K562 (cell line): ENCODE data around the gene IGF1R. TPM values are rescaled to one million over a fixed set of nuclear protein-coding genes. Genes with fewer than 3 reads are reported as not detected.

ENCODE experiments used
- ATAC-seq: fragments of 200-7000 bp; cut with Tn5 transposase; 3 replicates; pipeline ENCODE4 v1.9.1; 2020; ENCODE audit warnings: moderate library complexity
- BruUV-seq: library from RNA; stranded (reverse); fragments of 400-500 nt; replicated peaks from 2 replicates; lab custom pipeline; 2021; lab: Mats Ljungman, UMichigan
- CTCF ChIA-PET: fragments of 300-600 bp; formaldehyde crosslinking; extraction: SDS; loops from one replicate; lab custom pipeline; 2021; ENCODE audit warnings: low intra/inter-chr PET ratio; lab: Yijun Ruan, JAX
- POLR2A ChIA-PET: fragments of 300-600, 350-650 bp; sonication (Branson Sonifier 250); formaldehyde crosslinking; extraction: SDS; loops from one replicate; lab custom pipeline; 2021; ENCODE audit warnings: antibody characterized with exemption, inconsistent platforms; lab: Yijun Ruan, JAX
- DNase-seq, 4 experiments: peaks; one replicate each; pipeline versions ENCODE4 v3.0.0 to v3.0.0-alpha.2; 2011 to 2018; ENCODE audit warnings: low spot score in 3 of 4, mixed read lengths in 3 of 4; ENCODE audit errors: extremely low read depth in 1 of 4
- FAIRE-seq: peaks from 2 replicates; lab custom pipeline; 2011; peaks lifted over from hg19 to GRCh38; lab: Jason Lieb, UNC
- H2AFZ ChIP-seq: 2 replicates; pipeline ENCODE4 v1.6.0; 2011; ENCODE audit warnings: low read depth, low read length, control low read depth, inconsistent platforms
- H3K27ac ChIP-seq: fragments of 200-600 bp; 3 replicates; pipeline ENCODE4 v1.8.0; 2011; ENCODE audit warnings: low read depth, mild to moderate bottlenecking, control low read depth, inconsistent platforms, low read length, moderate library complexity, mixed read lengths; ENCODE audit errors: extremely low read depth
- H3K27me3 ChIP-seq, 2 experiments: fragments of 300-600 bp in 1 of 2; 2 replicates in 1 of 2; 3 replicates in 1 of 2; pipeline versions ENCODE4 v1.6.0 to v1.8.0; 2011; ENCODE audit warnings: inconsistent platforms in 2 of 2, low read length in 2 of 2, mild to moderate bottlenecking in 1 of 2, mixed read lengths in 1 of 2, moderate library complexity in 1 of 2; ENCODE audit not compliant: control insufficient read depth in 2 of 2, insufficient read depth in 2 of 2
- H3K36me3 ChIP-seq: fragments of 300-600 bp; 3 replicates; pipeline ENCODE4 v1.8.0; 2011; ENCODE audit warnings: mild to moderate bottlenecking, low read length, inconsistent platforms; ENCODE audit not compliant: control insufficient read depth, insufficient read depth
- H3K4me1 ChIP-seq, 2 experiments: fragments of 200-600 bp in 1 of 2; replicated peaks in 1 of 2; 2 replicates in 1 of 2; 3 replicates in 1 of 2; pipeline versions ENCODE4 v1.5.1 to v1.8.0; 2011; ENCODE audit warnings: inconsistent platforms in 2 of 2, low read length in 2 of 2, mild to moderate bottlenecking in 1 of 2, mixed read lengths in 1 of 2, moderate library complexity in 1 of 2; ENCODE audit not compliant: control insufficient read depth in 2 of 2, insufficient read depth in 2 of 2
- H3K4me2 ChIP-seq: 2 replicates; pipeline ENCODE4 v1.6.1; 2011; ENCODE audit warnings: low read length, control low read depth, inconsistent platforms, mixed read lengths; ENCODE audit not compliant: insufficient read depth
- H3K4me3 ChIP-seq: fragments of 200-600 bp; sonication (generic), shearing (Covaris generic); 2 replicates; pipeline ENCODE4 v1.5.1; 2016; ENCODE audit warnings: control low read depth, inconsistent platforms
- H3K79me2 ChIP-seq: fragments of 200-600 bp; 3 replicates; pipeline ENCODE4 v1.8.0; 2011; ENCODE audit warnings: low read length, inconsistent platforms; ENCODE audit not compliant: control insufficient read depth, insufficient read depth
- H3K9ac ChIP-seq, 2 experiments: 2 replicates each; pipeline versions ENCODE4 v1.6.0 to v1.6.1; 2011; ENCODE audit warnings: low read depth in 2 of 2, low read length in 2 of 2, control low read depth in 1 of 2, inconsistent platforms in 1 of 2, mild to moderate bottlenecking in 1 of 2, mixed read lengths in 1 of 2; ENCODE audit not compliant: insufficient read depth in 1 of 2
- H3K9me1 ChIP-seq: one replicate; pipeline ENCODE4 v1.6.0; 2011; ENCODE audit warnings: inconsistent platforms, mild to moderate bottlenecking, low read length, moderate library complexity; ENCODE audit not compliant: control insufficient read depth, insufficient read depth
- H3K9me3 ChIP-seq: replicated peaks from 2 replicates; pipeline ENCODE4 v1.5.1; 2011; ENCODE audit warnings: low read depth, low read length, inconsistent platforms; ENCODE audit not compliant: control insufficient read depth, insufficient read depth
- H4K20me1 ChIP-seq: replicated peaks from 2 replicates; pipeline ENCODE4 v1.6.1; 2011; ENCODE audit warnings: low read length, inconsistent platforms, mixed read lengths; ENCODE audit not compliant: control insufficient read depth, insufficient read depth
- CBX5 ChIP-seq: IDR thresholded peaks from 2 replicates; pipeline ENCODE4 v1.6.1; 2014; ENCODE audit warnings: low read depth, borderline replicate concordance
- JUND ChIP-seq, 2 experiments: IDR thresholded peaks; 2 replicates in 1 of 2; 3 replicates in 1 of 2; pipeline ENCODE4 v1.6.1; 2011; ENCODE audit warnings: borderline replicate concordance in 2 of 2, low read depth in 2 of 2, low read length in 2 of 2, improper control_type of control experiment in 1 of 2, missing biosample characterization in 1 of 2, missing genetic modification characterization in 1 of 2, missing genetic modification reagents in 1 of 2
- U2AF2 ChIP-seq: fragments of 200-400 bp; formaldehyde crosslinking; optimal IDR thresholded peaks from 2 replicates; pipeline ENCODE3; 2017; ENCODE audit warnings: low read depth, mild to moderate bottlenecking, low read length
- WGBS: fragments of 100-300 bp; shearing (Covaris generic); methylation state at CpG from one replicate; pipeline ENCODE4 v1.1.6; 2016; ENCODE audit warnings: low coverage, mixed read lengths; ENCODE audit not compliant: insufficient coverage; ENCODE audit errors: missing lambda C conversion rate; 5-methylcytosine and 5-hydroxymethylcytosine counted together
- in situ Hi-C: fragments of 300-500 bp; cut with MboI; formaldehyde crosslinking; loops from 4 replicates; pipeline ENCODE4 v1.15.0; 2018; ENCODE audit warnings: inconsistent platforms, mixed read lengths
- intact Hi-C: fragments of 100-400 bp; cut with micrococcal nuclease; formaldehyde crosslinking; loops from 2 replicates; pipeline ENCODE4 v1.14.2; 2022
- polyA plus RNA-seq, 8 experiments: library from polyadenylated mRNA; depleted of rRNA in 4 of 8; stranded (reverse) in 5 of 8; unstranded in 3 of 8; fragments of >200 nt; fragmentation: Nextera tagmentation in 2 of 8; fragmentation: Illumina TruSeq in 1 of 8; extraction: Ambion mirVana in 2 of 8; extraction: Trizol in 1 of 8; gene quantifications; 2 replicates each; pipeline versions ENCODE4 v1.2.1 to v1.2.3, GENCODE V29; 2011 to 2014; ENCODE audit warnings: inconsistent platforms in 1 of 8, missing spikeins in 1 of 8
- total RNA-seq, 7 experiments: library from RNA; depleted of rRNA in 6 of 7; stranded (reverse); fragments of >200 nt in 6 of 7; fragmentation: Illumina TruSeq in 2 of 7; extraction: Trizol in 2 of 7; gene quantifications; 2 replicates each; pipeline versions ENCODE4 v1.2.1 to v1.2.3, GENCODE V29; 2011 to 2021; ENCODE audit warnings: low replicate concordance in 1 of 7
- TF ChIP-seq, protein P1 (sequence below): IDR thresholded peaks from 3 replicates; pipeline ENCODE4 v1.6.1; 2011; ENCODE audit warnings: borderline replicate concordance, mild to moderate bottlenecking, moderate library complexity; ENCODE audit not compliant: insufficient read length; ENCODE audit errors: extremely low read depth

The IGF1R gene
- total and polyA plus RNA-seq, 9 of the 15 experiments (the other 6 are each of a cell fraction or from before 2014, with no cell fraction given), result 0.35 to 8.0 (median 1.6) TPM

DNA sequence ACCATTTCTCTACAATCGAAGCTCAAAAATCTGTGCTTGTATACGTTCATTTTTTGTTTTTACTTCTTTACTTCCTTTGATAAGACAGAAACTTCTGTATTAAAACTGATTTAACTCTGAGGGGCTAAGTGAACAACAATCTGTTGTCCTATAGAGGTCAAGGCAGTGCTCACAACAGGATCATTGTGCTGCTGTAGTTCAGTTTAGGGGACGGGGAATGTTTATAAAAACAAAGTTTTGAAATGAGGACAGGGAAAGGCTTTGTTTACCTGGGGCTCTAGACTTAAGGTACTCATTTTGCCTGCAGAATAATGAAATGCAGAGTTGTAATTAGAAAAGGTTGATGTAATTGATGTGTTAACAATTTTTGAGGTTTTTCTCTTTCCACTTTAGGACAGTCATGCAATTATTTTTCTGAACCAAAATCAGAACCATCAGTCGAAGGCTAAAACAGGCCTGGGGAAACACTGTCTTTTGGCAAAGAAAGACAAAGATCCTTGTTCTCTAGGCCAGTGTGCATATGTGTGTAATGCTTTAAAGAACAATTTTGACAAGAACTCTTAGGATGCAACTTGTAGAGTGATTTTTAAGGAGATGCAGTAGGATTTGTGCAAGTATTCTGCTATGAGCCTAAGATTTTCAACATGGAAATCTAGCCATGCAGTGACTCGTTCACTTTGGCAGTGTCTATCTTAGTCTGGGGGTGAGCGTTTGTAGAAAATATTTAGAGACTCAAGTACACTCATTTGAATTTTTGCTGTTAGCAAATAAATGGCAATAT, 194.0 kb downstream of the IGF1R start:
- WGBS, result 0% methylated on average over 6 of the region's 6 CpGs
- Histone ChIP-seq H4K20me1 (no peaks in the 10 kb centered on the region), H3K27ac (no peak overlapping the region), H3K36me3 (no peaks in the 10 kb centered on the region), H3K27me3 (no peaks in the 10 kb centered on the region; a peak in 3 of 5 replicates), H3K9me3 (no peaks in the 10 kb centered on the region), H3K9ac (no peak overlapping the region), H3K4me1 (no peaks in the 10 kb centered on the region), H3K4me2 (no peak overlapping the region), H3K79me2 (no peaks in the 10 kb centered on the region), H3K4me3 (no peak overlapping the region), H2AFZ (no peak overlapping the region), H3K9me1 (no peaks in the 10 kb centered on the region)
- FAIRE-seq (no peak), ATAC-seq (no peak), DNase-seq (no peak)
- POLR2A ChIA-PET, result no interaction called here
- CTCF ChIA-PET, result no interaction called here
- in situ Hi-C loops (no loop called here), intact Hi-C loops (no loop called here)
- TF ChIP-seq, protein P1, sequence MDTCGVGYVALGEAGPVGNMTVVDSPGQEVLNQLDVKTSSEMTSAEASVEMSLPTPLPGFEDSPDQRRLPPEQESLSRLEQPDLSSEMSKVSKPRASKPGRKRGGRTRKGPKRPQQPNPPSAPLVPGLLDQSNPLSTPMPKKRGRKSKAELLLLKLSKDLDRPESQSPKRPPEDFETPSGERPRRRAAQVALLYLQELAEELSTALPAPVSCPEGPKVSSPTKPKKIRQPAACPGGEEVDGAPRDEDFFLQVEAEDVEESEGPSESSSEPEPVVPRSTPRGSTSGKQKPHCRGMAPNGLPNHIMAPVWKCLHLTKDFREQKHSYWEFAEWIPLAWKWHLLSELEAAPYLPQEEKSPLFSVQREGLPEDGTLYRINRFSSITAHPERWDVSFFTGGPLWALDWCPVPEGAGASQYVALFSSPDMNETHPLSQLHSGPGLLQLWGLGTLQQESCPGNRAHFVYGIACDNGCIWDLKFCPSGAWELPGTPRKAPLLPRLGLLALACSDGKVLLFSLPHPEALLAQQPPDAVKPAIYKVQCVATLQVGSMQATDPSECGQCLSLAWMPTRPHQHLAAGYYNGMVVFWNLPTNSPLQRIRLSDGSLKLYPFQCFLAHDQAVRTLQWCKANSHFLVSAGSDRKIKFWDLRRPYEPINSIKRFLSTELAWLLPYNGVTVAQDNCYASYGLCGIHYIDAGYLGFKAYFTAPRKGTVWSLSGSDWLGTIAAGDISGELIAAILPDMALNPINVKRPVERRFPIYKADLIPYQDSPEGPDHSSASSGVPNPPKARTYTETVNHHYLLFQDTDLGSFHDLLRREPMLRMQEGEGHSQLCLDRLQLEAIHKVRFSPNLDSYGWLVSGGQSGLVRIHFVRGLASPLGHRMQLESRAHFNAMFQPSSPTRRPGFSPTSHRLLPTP, result no peak
- TF ChIP-seq JUND (IDR thresholded peaks at IDR 0.05; ENCODE audit: borderline replicate concordance, low read depth, low read length) (no peak), JUND (tag; IDR thresholded peaks at IDR 0.05; ENCODE audit: borderline replicate concordance, low read depth, low read length) (no peak), CBX5 (no peak), U2AF2 (no peak)
- BruUV-seq, result no TSS peak
